MM.1S (cell line): ENCODE measurements around the gene ZHX3.
A peak's percentile ranks its signal among the peaks of the same experiment; 100 is the strongest.

Experiments used
- DNase-seq: peaks from one replicate; pipeline ENCODE4 v3.0.0-alpha.2; 2015
- H2AFZ ChIP-seq: fragments of 300-600 bp; sonication (generic); 2 replicates; pipeline ENCODE4 v1.6.0; 2016; ENCODE audit warnings: antibody characterized with exemption, low read length
- H3F3A ChIP-seq: fragments of 300-600 bp; sonication (generic); 2 replicates; pipeline ENCODE4 v1.6.1; 2016; ENCODE audit warnings: mild to moderate bottlenecking, antibody characterized with exemption, low read length, moderate library complexity, mixed read lengths; ENCODE audit not compliant: insufficient read depth
- H3K27ac ChIP-seq: fragments of 300-600 bp; sonication (generic); 2 replicates; pipeline ENCODE4 v1.5.1; 2016; ENCODE audit warnings: mild to moderate bottlenecking, low read length
- H3K27me3 ChIP-seq: fragments of 300-600 bp; sonication (generic); replicated peaks from 2 replicates; pipeline ENCODE4 v1.6.0; 2016; ENCODE audit warnings: low read length; ENCODE audit not compliant: insufficient read depth
- H3K36me3 ChIP-seq: fragments of 300-600 bp; sonication (generic); replicated peaks from 2 replicates; pipeline ENCODE4 v1.6.1; 2016; ENCODE audit warnings: mild to moderate bottlenecking, low read length, mixed read lengths; ENCODE audit not compliant: insufficient read depth
- H3K4me1 ChIP-seq: fragments of 300-600 bp; sonication (generic); 2 replicates; pipeline ENCODE4 v1.6.1; 2016; ENCODE audit warnings: low read length, mixed read lengths
- H3K4me2 ChIP-seq: fragments of 300-600 bp; sonication (generic); 2 replicates; pipeline ENCODE4 v1.6.0; 2016; ENCODE audit warnings: low read depth, low read length
- H3K4me3 ChIP-seq: fragments of 300-600 bp; sonication (generic); 2 replicates; pipeline ENCODE4 v1.5.1; 2016; ENCODE audit warnings: low read length, mixed read lengths
- H3K79me2 ChIP-seq: fragments of 300-600 bp; sonication (generic); 2 replicates; pipeline ENCODE4 v1.6.1; 2016; ENCODE audit warnings: mixed run types, low read length, mixed read lengths
- H3K9ac ChIP-seq: fragments of 300-600 bp; sonication (generic); 2 replicates; pipeline ENCODE4 v1.6.1; 2016; ENCODE audit warnings: low read length, mixed read lengths
- H3K9me2 ChIP-seq: fragments of 300-600 bp; sonication (generic); replicated peaks from 2 replicates; pipeline ENCODE4 v1.6.1; 2016; ENCODE audit warnings: mild to moderate bottlenecking, low read length, mixed read lengths; ENCODE audit not compliant: insufficient read depth
- H3K9me3 ChIP-seq: fragments of 300-600 bp; sonication (generic); replicated peaks from 2 replicates; pipeline ENCODE4 v1.6.1; 2016; ENCODE audit warnings: mild to moderate bottlenecking, low read length, mixed read lengths; ENCODE audit not compliant: insufficient read depth
- H4K20me1 ChIP-seq: fragments of 300-600 bp; sonication (generic); 2 replicates; pipeline ENCODE4 v1.6.1; 2016; ENCODE audit warnings: mild to moderate bottlenecking, low read length, moderate library complexity, mixed read lengths; ENCODE audit not compliant: insufficient read depth
- CTCF ChIP-seq: fragments of 300-600 bp; sonication (generic); IDR thresholded peaks from 2 replicates; pipeline ENCODE4 v1.5.1; 2016; ENCODE audit warnings: antibody characterized with exemption, low read length, mixed read lengths
- EZH2 ChIP-seq: fragments of 300-600 bp; sonication (generic); optimal IDR thresholded peaks from 2 replicates; pipeline ENCODE3; 2017; ENCODE audit warnings: low read depth, mild to moderate bottlenecking, antibody characterized with exemption, low read length, mixed read lengths
- EZH2phosphoT487 ChIP-seq: fragments of 300-600 bp; sonication (generic); IDR thresholded peaks from 2 replicates; pipeline ENCODE4 v1.6.1; 2018; ENCODE audit warnings: antibody characterized with exemption, low read length

ZHX3 gene

GRCh38 chr20:41317546-41318270, at the start of gene ZHX3:
Gene ZHX3, minus strand, starts transcription at chr20:41317731. Its CDS starts 112,815 bp downstream, at chr20:41204916.
- H3F3A ChIP-seq = no peaks in the 10 kb centered on the region
- H3K4me1 ChIP-seq = peaks cover 12% of the 10 kb centered on the region; the same call in 1 of the 2 replicates
- H3K9me3 ChIP-seq = no peaks in the 10 kb centered on the region
- H3K36me3 ChIP-seq = no peaks in the 10 kb centered on the region
- H3K4me3 ChIP-seq = peak within 1 kb of the TSS; percentile 95
- TF ChIP-seq EZH2phosphoT487 (no peak), EZH2 (no peak), CTCF (no peak)
- H3K4me2 ChIP-seq = peak within 1 kb of the TSS; percentile 98
- peak within 1 kb of the TSS; percentile 96 for H2AFZ ChIP-seq
- peak within 1 kb of the TSS; percentile 14; the same call in 1 of the 2 replicates for H3K27ac ChIP-seq
- peaks cover 27% of the 10 kb centered on the region for H3K79me2 ChIP-seq
- no peaks in the 10 kb centered on the region for H4K20me1 ChIP-seq
- no peaks in the 10 kb centered on the region for H3K27me3 ChIP-seq
- no peaks in the 10 kb centered on the region for H3K9me2 ChIP-seq
- DNase-seq = peak; percentile 98
- H3K9ac ChIP-seq = peak within 1 kb of the TSS; percentile 75

DNA sequence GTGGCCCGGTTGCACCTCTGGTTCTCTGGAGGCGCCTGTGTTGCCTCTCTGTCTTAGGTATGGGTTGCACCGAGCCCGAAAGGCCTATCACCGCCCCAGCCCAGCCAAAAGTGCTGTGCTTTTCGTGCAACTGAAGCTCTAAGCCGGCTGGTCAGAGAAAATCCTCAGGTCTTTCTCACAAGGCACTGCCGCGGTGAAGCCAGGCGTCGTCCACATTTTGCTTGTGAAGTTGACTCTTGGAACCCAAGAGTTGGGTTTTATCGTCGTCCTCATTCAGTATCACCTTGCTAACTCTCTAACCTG, 49.8 kb upstream of the ZHX3 start:
- H3F3A ChIP-seq = no peaks in the 10 kb centered on the region
- no peak overlapping the region for H2AFZ ChIP-seq
- no peak for DNase-seq
- H3K36me3 ChIP-seq = no peaks in the 10 kb centered on the region
- no peaks in the 10 kb centered on the region for H3K9me3 ChIP-seq
- no peaks in the 10 kb centered on the region for H3K79me2 ChIP-seq
- H3K9me2 ChIP-seq = no peaks in the 10 kb centered on the region
- peaks cover 24% of the 10 kb centered on the region for H3K27me3 ChIP-seq
- no peak overlapping the region for H3K9ac ChIP-seq
- H3K4me2 ChIP-seq = no peak overlapping the region
- TF ChIP-seq EZH2phosphoT487 = no peak
- TF ChIP-seq CTCF = no peak
- TF ChIP-seq EZH2 = no peak
- no peak overlapping the region for H3K27ac ChIP-seq
- H3K4me1 ChIP-seq = peaks cover 14% of the 10 kb centered on the region
- H3K4me3 ChIP-seq = no peak overlapping the region
- H4K20me1 ChIP-seq = no peaks in the 10 kb centered on the region

DNA sequence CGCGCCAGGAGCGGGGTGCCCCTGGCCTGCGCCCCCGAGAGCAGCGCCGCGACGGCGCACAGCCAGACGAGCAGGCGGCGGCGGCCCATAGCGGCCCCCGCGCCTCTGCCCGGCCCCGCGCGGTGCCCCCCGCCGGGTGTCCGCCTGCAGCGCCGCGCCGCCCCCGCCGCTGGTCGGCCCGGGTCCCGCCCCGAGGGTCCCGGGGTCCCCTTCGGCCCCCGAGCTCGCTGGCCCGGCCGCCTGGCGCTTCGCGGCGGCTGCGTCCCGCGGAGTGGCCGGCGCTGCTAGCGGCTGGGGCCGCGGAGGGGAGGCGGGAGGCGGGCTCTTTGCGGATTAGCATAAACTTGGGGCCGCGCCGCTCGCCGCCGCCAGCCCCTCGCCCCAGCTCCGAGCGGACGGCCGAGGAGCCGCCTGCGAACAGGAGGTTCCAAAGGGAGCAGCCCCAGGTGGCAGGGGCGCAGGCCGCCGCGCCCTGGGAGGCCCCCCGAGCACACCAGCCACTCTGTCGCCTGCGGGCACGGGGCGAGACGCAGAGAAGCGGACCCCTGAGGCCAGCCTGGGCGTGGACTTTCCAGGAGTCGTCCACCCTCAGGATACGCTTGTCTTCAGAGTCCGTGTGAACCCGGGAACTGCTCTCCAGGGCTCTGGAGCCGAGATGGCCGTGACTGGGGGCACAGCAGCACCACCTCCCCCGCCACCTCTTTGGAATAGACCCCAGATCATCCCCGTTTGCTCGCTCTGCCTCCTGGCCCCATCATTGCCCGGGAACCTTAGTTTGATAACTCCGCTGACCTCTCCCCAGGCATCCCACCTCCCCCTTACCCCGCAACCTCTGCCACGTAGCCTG, 49.2 kb upstream of the ZHX3 start, which contains the start of gene EMILIN3:
Gene EMILIN3 (minus strand): TSS at position 273 of the 847 bp plus-strand sequence. CDS start 184 bp downstream, at position 89.
- Histone ChIP-seq H3K36me3 (no peaks in the 10 kb centered on the region), H4K20me1 (no peaks in the 10 kb centered on the region), H3K4me1 (peaks cover 14% of the 10 kb centered on the region), H3K9me3 (no peaks in the 10 kb centered on the region), H3K9me2 (no peaks in the 10 kb centered on the region), H3K9ac (no peak within 1 kb of the TSS), H3K4me2 (no peak within 1 kb of the TSS), H3F3A (no peaks in the 10 kb centered on the region), H3K27ac (no peak within 1 kb of the TSS), H3K79me2 (no peaks in the 10 kb centered on the region), H3K27me3 (peaks cover 24% of the 10 kb centered on the region), H3K4me3 (no peak within 1 kb of the TSS), H2AFZ (no peak within 1 kb of the TSS)
- no peak for DNase-seq
- TF ChIP-seq EZH2phosphoT487 (no peak), CTCF (no peak), EZH2 (no peak)
